IMR-90 (cell line): ENCODE data around the gene NPPA. TPM values are rescaled to one million over a fixed set of nuclear protein-coding genes. Genes with fewer than 3 reads are reported as not detected.
A peak's percentile ranks its signal among the peaks of the same experiment; 100 is the strongest.

Experiments
- ATAC-seq: fragments of 200-7000 bp; cut with Tn5 transposase; 2 replicates; pipeline ENCODE4 v1.9.1; 2020; ENCODE audit warnings: low read depth, mild to moderate bottlenecking, moderate library complexity
- BruUV-seq: library from RNA; stranded (reverse); fragments of 400-500 nt; replicated peaks from 2 replicates; lab custom pipeline; 2021; lab: Mats Ljungman, UMichigan
- CTCF ChIA-PET: fragments of 300-600 bp; formaldehyde crosslinking; extraction: SDS; loops from one replicate; lab custom pipeline; 2021; ENCODE audit warnings: antibody characterized with exemption; lab: Yijun Ruan, JAX
- POLR2A ChIA-PET: fragments of 300-600 bp; sonication (Branson Sonifier 250); formaldehyde crosslinking; loops from one replicate; lab custom pipeline; 2022; ENCODE audit warnings: antibody characterized with exemption; ENCODE audit not compliant: unreplicated experiment; lab: Charles Lee
- DNase-seq: peaks from one replicate; pipeline ENCODE4 v3.0.0; 2013
- H2AFZ ChIP-seq: replicated peaks from 2 replicates; pipeline ENCODE3; 2013; ENCODE audit warnings: low read length, mild to moderate bottlenecking; ENCODE audit not compliant: poor library complexity
- H2AK5ac ChIP-seq: 2 replicates; pipeline ENCODE4 v1.6.1; 2013; ENCODE audit warnings: low read depth, low read length, inconsistent platforms
- H2AK9ac ChIP-seq: replicated peaks from 2 replicates; pipeline ENCODE3; 2013; ENCODE audit warnings: mild to moderate bottlenecking, low read depth, low read length, moderate library complexity; ENCODE audit not compliant: poor library complexity
- H2BK120ac ChIP-seq: 2 replicates; pipeline ENCODE4 v1.6.1; 2013; ENCODE audit warnings: low read depth, low read length, inconsistent platforms
- H2BK15ac ChIP-seq: 3 replicates; pipeline ENCODE4 v1.6.1; 2013; ENCODE audit warnings: low read depth, low read length, inconsistent platforms
- H2BK20ac ChIP-seq: 2 replicates; pipeline ENCODE4 v1.6.1; 2013; ENCODE audit warnings: low read depth, mild to moderate bottlenecking, inconsistent platforms, low read length, moderate library complexity
- H2BK5ac ChIP-seq: 2 replicates; pipeline ENCODE4 v1.6.1; 2013; ENCODE audit warnings: mild to moderate bottlenecking, low read depth, low read length, inconsistent platforms; ENCODE audit not compliant: poor library complexity, severe bottlenecking
- H3K14ac ChIP-seq: replicated peaks from 2 replicates; pipeline ENCODE4 v1.6.1; 2013; ENCODE audit warnings: low read depth, low read length, inconsistent platforms
- H3K18ac ChIP-seq: 2 replicates; pipeline ENCODE4 v1.6.1; 2013; ENCODE audit warnings: low read depth, low read length, control low read depth
- H3K23ac ChIP-seq: 2 replicates; pipeline ENCODE4 v1.6.1; 2013; ENCODE audit warnings: low read depth, low read length, inconsistent platforms
- H3K27ac ChIP-seq: 2 replicates; pipeline ENCODE4 v1.5.1; 2013; ENCODE audit warnings: mild to moderate bottlenecking, control low read depth, low read length; ENCODE audit not compliant: insufficient read depth
- H3K27me3 ChIP-seq: 2 replicates; pipeline ENCODE4 v1.6.1; 2013; ENCODE audit warnings: low read length; ENCODE audit not compliant: control insufficient read depth, insufficient read depth
- H3K36me3 ChIP-seq: 2 replicates; pipeline ENCODE4 v1.6.1; 2013; ENCODE audit warnings: low read length, mixed read lengths; ENCODE audit not compliant: control insufficient read depth, insufficient read depth
- H3K4ac ChIP-seq: 2 replicates; pipeline ENCODE4 v1.6.1; 2013; ENCODE audit warnings: low read depth, low read length, inconsistent platforms
- H3K4me1 ChIP-seq: 2 replicates; pipeline ENCODE4 v1.6.1; 2013; ENCODE audit warnings: low read length, mixed read lengths; ENCODE audit not compliant: control insufficient read depth, insufficient read depth
- H3K4me2 ChIP-seq: 2 replicates; pipeline ENCODE4 v1.6.1; 2013; ENCODE audit warnings: low read depth, mild to moderate bottlenecking, control low read depth, low read length, moderate library complexity
- H3K4me3 ChIP-seq: 2 replicates; pipeline ENCODE4 v1.5.1; 2013; ENCODE audit warnings: low read depth, mild to moderate bottlenecking, control low read depth, low read length, moderate library complexity; ENCODE audit not compliant: insufficient read depth
- H3K56ac ChIP-seq: 2 replicates; pipeline ENCODE4 v1.6.1; 2013; ENCODE audit warnings: low read length, inconsistent platforms; ENCODE audit not compliant: insufficient read depth; ENCODE audit errors: extremely low read depth
- H3K79me1 ChIP-seq, 2 experiments: 2 replicates each; pipeline ENCODE4 v1.6.1; 2013; ENCODE audit warnings: low read length in 2 of 2, inconsistent platforms in 1 of 2, low read depth in 1 of 2
- H3K9ac ChIP-seq: 2 replicates; pipeline ENCODE4 v1.6.1; 2013; ENCODE audit warnings: low read depth, low read length, control low read depth
- H3K9me1 ChIP-seq: 2 replicates; pipeline ENCODE4 v1.6.1; 2013; ENCODE audit warnings: low read length, inconsistent platforms; ENCODE audit not compliant: insufficient read depth
- H3K9me3 ChIP-seq: 2 replicates; pipeline ENCODE4 v1.6.1; 2013; ENCODE audit warnings: low read length; ENCODE audit not compliant: control insufficient read depth, insufficient read depth
- H4K20me1 ChIP-seq: 2 replicates; pipeline ENCODE4 v1.6.1; 2013; ENCODE audit warnings: low read length, inconsistent platforms; ENCODE audit not compliant: insufficient read depth
- H4K5ac ChIP-seq: 2 replicates; pipeline ENCODE4 v1.6.1; 2013; ENCODE audit warnings: mild to moderate bottlenecking, low read depth, low read length, control low read depth
- H4K8ac ChIP-seq, 2 experiments: 2 replicates each; pipeline ENCODE4 v1.6.1; 2013; ENCODE audit warnings: low read depth in 2 of 2, low read length in 2 of 2, control low read depth in 1 of 2, inconsistent platforms in 1 of 2
- H4K91ac ChIP-seq: 2 replicates; pipeline ENCODE4 v1.6.1; 2013; ENCODE audit warnings: low read depth, low read length, inconsistent platforms; ENCODE audit not compliant: insufficient read depth
- BHLHE40 ChIP-seq: fragments of 150-350 bp; IDR thresholded peaks from 2 replicates; pipeline ENCODE4 v1.6.1; 2016; ENCODE audit warnings: mild to moderate bottlenecking, low read depth, low read length
- CEBPB ChIP-seq: IDR thresholded peaks from 2 replicates; pipeline ENCODE4 v1.6.1; 2012; ENCODE audit warnings: low read depth, low read length, improper control_type of control experiment
- CHD1 ChIP-seq: IDR thresholded peaks from 2 replicates; pipeline ENCODE4 v1.6.1; 2012; ENCODE audit warnings: low read depth, low read length, improper control_type of control experiment
- FOS ChIP-seq: fragments of 150-350 bp; IDR thresholded peaks from 2 replicates; pipeline ENCODE4 v1.6.1; 2016; ENCODE audit warnings: low read depth, low read length
- MAFK ChIP-seq: IDR thresholded peaks from 2 replicates; pipeline ENCODE4 v1.6.1; 2012; ENCODE audit warnings: low read depth, low read length, improper control_type of control experiment
- MAZ ChIP-seq: IDR thresholded peaks from 2 replicates; pipeline ENCODE4 v1.6.1; 2012; ENCODE audit warnings: low read depth, mild to moderate bottlenecking, low read length, improper control_type of control experiment, moderate library complexity, borderline replicate concordance
- MXI1 ChIP-seq: IDR thresholded peaks from 2 replicates; pipeline ENCODE4 v1.6.1; 2012; ENCODE audit warnings: low read depth, mild to moderate bottlenecking, low read length, moderate library complexity, borderline replicate concordance
- NFE2L2 ChIP-seq: fragments of 150-350 bp; IDR thresholded peaks from 2 replicates; pipeline ENCODE4 v1.6.1; 2016; ENCODE audit warnings: low read depth, mild to moderate bottlenecking, low read length
- POLR2A ChIP-seq: IDR thresholded peaks from 2 replicates; pipeline ENCODE4 v1.6.1; 2012; ENCODE audit warnings: mild to moderate bottlenecking, low read depth, low read length
- RAD21 ChIP-seq: IDR thresholded peaks from 2 replicates; pipeline ENCODE4 v1.6.1; 2012; ENCODE audit warnings: low read length, improper control_type of control experiment
- RCOR1 ChIP-seq: IDR thresholded peaks from 2 replicates; pipeline ENCODE4 v1.6.1; 2012; ENCODE audit warnings: mild to moderate bottlenecking, low read length, improper control_type of control experiment; ENCODE audit not compliant: insufficient replicate concordance
- RFX5 ChIP-seq: IDR thresholded peaks from 2 replicates; pipeline ENCODE4 v1.8.0; 2012; ENCODE audit warnings: low read depth, mild to moderate bottlenecking, low read length, moderate library complexity
- SMC3 ChIP-seq: fragments of 150-350 bp; IDR thresholded peaks from 2 replicates; pipeline ENCODE4 v1.6.1; 2016; ENCODE audit warnings: low read depth, mild to moderate bottlenecking, antibody characterized with exemption, low read length, moderate library complexity
- WGBS, 2 experiments: methylation state at CpG; one replicate each; pipeline versions ENCODE4 v1.1.5 to v1.1.7; 2013; ENCODE audit warnings: missing lambda C conversion rate in 2 of 2; ENCODE audit not compliant: insufficient read length in 1 of 2; ENCODE audit errors: extremely low coverage in 2 of 2; 5-methylcytosine and 5-hydroxymethylcytosine counted together
- dilution Hi-C: fragments of 300-500 bp; cut with HindIII; formaldehyde crosslinking; loops from one replicate; pipeline ENCODE4 v1.14.3; 2018; ENCODE audit warnings: low sequenced_read_pairs; ENCODE audit not compliant: unreplicated experiment
- in situ Hi-C: fragments of 300-500 bp; cut with MboI; formaldehyde crosslinking; loops from 3 replicates; pipeline ENCODE4 v1.14.3; 2019; ENCODE audit warnings: low sequenced_read_pairs, inconsistent platforms, mixed read lengths
- intact Hi-C: fragments of 100-400 bp; cut with micrococcal nuclease; formaldehyde crosslinking; loops from 2 replicates; pipeline ENCODE4 v1.10.0; 2022
- polyA plus RNA-seq, 3 experiments: library from polyadenylated mRNA; depleted of rRNA; stranded (reverse); fragments of >200 nt; gene quantifications; 2 replicates each; pipeline ENCODE4 v1.2.3, GENCODE V29; 2012; ENCODE audit warnings: low replicate concordance in 1 of 3
- total RNA-seq: library from RNA; depleted of rRNA; stranded (reverse); fragments of >200 nt; gene quantifications from 2 replicates; pipeline ENCODE4 v1.2.3, GENCODE V29; 2012
- TF ChIP-seq, protein P1 (sequence below): conservative IDR thresholded peaks from 2 replicates; pipeline ENCODE4 v1.5.1; 2012; ENCODE audit warnings: mild to moderate bottlenecking, low read depth, low read length, improper control_type of control experiment
- TF ChIP-seq, protein P2 (sequence below): fragments of 150-350 bp; IDR thresholded peaks from 2 replicates; pipeline ENCODE4 v1.6.1; 2017; ENCODE audit warnings: mild to moderate bottlenecking, antibody characterized with exemption, low read length, low read depth
- TF ChIP-seq, protein P3 (sequence below): fragments of 150-350 bp; IDR thresholded peaks from 2 replicates; pipeline ENCODE4 v1.6.1; 2016; ENCODE audit warnings: low read depth, mild to moderate bottlenecking, low read length, moderate library complexity, borderline replicate concordance

Gene NPPA
- total and polyA plus RNA-seq, 2 of the 4 experiments (the other 2 are of a cell fraction), result not detected

GRCh38 chr1:11845641-11846335 lies 1.8 kb downstream of the NPPA start:
- H4K20me1 ChIP-seq, result peaks cover 17% of the 10 kb centered on the region; the same call in 1 of the 2 replicates
- no peak overlapping the region for H2BK120ac ChIP-seq
- no peak overlapping the region for H3K14ac ChIP-seq
- TF ChIP-seq MAZ (no peak), POLR2A (no peak), BHLHE40 (no peak), FOS (no peak), RAD21 (no peak), MAFK (no peak), SMC3 (no peak), CHD1 (no peak), NFE2L2 (no peak), CEBPB (no peak), MXI1 (no peak), RCOR1 (no peak), RFX5 (no peak)
- TF ChIP-seq, protein P1, sequence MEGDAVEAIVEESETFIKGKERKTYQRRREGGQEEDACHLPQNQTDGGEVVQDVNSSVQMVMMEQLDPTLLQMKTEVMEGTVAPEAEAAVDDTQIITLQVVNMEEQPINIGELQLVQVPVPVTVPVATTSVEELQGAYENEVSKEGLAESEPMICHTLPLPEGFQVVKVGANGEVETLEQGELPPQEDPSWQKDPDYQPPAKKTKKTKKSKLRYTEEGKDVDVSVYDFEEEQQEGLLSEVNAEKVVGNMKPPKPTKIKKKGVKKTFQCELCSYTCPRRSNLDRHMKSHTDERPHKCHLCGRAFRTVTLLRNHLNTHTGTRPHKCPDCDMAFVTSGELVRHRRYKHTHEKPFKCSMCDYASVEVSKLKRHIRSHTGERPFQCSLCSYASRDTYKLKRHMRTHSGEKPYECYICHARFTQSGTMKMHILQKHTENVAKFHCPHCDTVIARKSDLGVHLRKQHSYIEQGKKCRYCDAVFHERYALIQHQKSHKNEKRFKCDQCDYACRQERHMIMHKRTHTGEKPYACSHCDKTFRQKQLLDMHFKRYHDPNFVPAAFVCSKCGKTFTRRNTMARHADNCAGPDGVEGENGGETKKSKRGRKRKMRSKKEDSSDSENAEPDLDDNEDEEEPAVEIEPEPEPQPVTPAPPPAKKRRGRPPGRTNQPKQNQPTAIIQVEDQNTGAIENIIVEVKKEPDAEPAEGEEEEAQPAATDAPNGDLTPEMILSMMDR, result no peak
- TF ChIP-seq, protein P2, sequence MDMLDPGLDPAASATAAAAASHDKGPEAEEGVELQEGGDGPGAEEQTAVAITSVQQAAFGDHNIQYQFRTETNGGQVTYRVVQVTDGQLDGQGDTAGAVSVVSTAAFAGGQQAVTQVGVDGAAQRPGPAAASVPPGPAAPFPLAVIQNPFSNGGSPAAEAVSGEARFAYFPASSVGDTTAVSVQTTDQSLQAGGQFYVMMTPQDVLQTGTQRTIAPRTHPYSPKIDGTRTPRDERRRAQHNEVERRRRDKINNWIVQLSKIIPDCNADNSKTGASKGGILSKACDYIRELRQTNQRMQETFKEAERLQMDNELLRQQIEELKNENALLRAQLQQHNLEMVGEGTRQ, result no peak
- TF ChIP-seq, protein P3, sequence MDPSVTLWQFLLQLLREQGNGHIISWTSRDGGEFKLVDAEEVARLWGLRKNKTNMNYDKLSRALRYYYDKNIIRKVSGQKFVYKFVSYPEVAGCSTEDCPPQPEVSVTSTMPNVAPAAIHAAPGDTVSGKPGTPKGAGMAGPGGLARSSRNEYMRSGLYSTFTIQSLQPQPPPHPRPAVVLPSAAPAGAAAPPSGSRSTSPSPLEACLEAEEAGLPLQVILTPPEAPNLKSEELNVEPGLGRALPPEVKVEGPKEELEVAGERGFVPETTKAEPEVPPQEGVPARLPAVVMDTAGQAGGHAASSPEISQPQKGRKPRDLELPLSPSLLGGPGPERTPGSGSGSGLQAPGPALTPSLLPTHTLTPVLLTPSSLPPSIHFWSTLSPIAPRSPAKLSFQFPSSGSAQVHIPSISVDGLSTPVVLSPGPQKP, result no peak
- H3K27ac ChIP-seq, result no peak overlapping the region
- no TSS peak for BruUV-seq
- POLR2A ChIA-PET, result no interaction called here
- no peak overlapping the region for H3K9ac ChIP-seq
- no CpG with 5 or more reads among the region's 5 CpGs for WGBS, 2 experiments
- peaks cover 5% of the 10 kb centered on the region; the same call in 1 of the 2 replicates for H3K4me1 ChIP-seq
- H3K23ac ChIP-seq, result no peak overlapping the region
- no peak overlapping the region for H3K4ac ChIP-seq
- H3K18ac ChIP-seq, result no peak overlapping the region
- peaks cover 35% of the 10 kb centered on the region for H3K36me3 ChIP-seq
- intact Hi-C loops, result no loop called here
- DNase-seq (peak; percentile 24), ATAC-seq (no peak)
- no peak overlapping the region for H3K56ac ChIP-seq
- no peak overlapping the region for H2BK20ac ChIP-seq
- no peak overlapping the region for H3K4me2 ChIP-seq
- dilution Hi-C loops, result no loop called here
- H3K9me3 ChIP-seq, result no peaks in the 10 kb centered on the region
- no peak overlapping the region for H2AK5ac ChIP-seq
- H2BK15ac ChIP-seq, result no peak overlapping the region
- no peak overlapping the region for H4K8ac ChIP-seq
- no peak overlapping the region for H4K91ac ChIP-seq
- no peak overlapping the region for H2AFZ ChIP-seq
- H2AK9ac ChIP-seq, result no peak overlapping the region
- in situ Hi-C loops, result no loop called here
- no peak overlapping the region for H4K5ac ChIP-seq
- H3K4me3 ChIP-seq, result no peak overlapping the region
- H3K27me3 ChIP-seq, result no peaks in the 10 kb centered on the region; the same call in 1 of the 2 replicates
- peaks cover 11% of the 10 kb centered on the region; the same call in 1 of the 2 replicates for H3K9me1 ChIP-seq
- no peak overlapping the region for H2BK5ac ChIP-seq
- H3K79me1 ChIP-seq, result no peaks in the 10 kb centered on the region
- CTCF ChIA-PET, result no interaction called here
